Esophagus muscularis mucosa (tissue), 4 donors: ENCODE measurements around the gene CEP89. TPM values are rescaled to one million over a fixed set of nuclear protein-coding genes. Genes with fewer than 3 reads are reported as not detected.
"Not testable (repeated sequence)": the region's sequence is repeated elsewhere in the genome, so short reads cannot be mapped to it uniquely, and the experiment has no call there.

Source experiments
- DNase-seq: peaks from one replicate; pipeline ENCODE4 v3.0.0-alpha.2; 2017; ENCODE audit errors: extremely low spot score
- H3K27ac ChIP-seq, 4 donors: fragments of 200-600 bp; sonication (generic); replicated peaks in 1 of 4; 1 replicate in 3 of 4; 2 replicates in 1 of 4; pipeline ENCODE4 v1.5.1; 2016 to 2019; ENCODE audit warnings: mild to moderate bottlenecking in 1 of 4
- H3K27me3 ChIP-seq, 4 donors: fragments of 200-600 bp; sonication (generic); one replicate each; pipeline versions ENCODE4 v1.5.1 to v1.6.0; 2016 to 2019
- H3K36me3 ChIP-seq, 4 donors: fragments of 200-600 bp; sonication (generic); one replicate each; pipeline ENCODE4 v1.5.1; 2016 to 2019
- H3K4me1 ChIP-seq, 4 donors: fragments of 200-600 bp; sonication (generic); one replicate each; pipeline ENCODE4 v1.5.1; 2016 to 2019
- H3K4me3 ChIP-seq, 4 donors: fragments of 200-600 bp; sonication (generic); 1 replicate in 2 of 4; 2 replicates in 2 of 4; pipeline ENCODE4 v1.5.1; 2016 to 2019; ENCODE audit warnings: mild to moderate bottlenecking in 4 of 4, moderate library complexity in 1 of 4
- H3K9me3 ChIP-seq, 4 donors: fragments of 200-600 bp; sonication (generic); 1 replicate in 3 of 4; 2 replicates in 1 of 4; pipeline ENCODE4 v1.5.1; 2016 to 2019
- CTCF ChIP-seq, 3 experiments: fragments of 200-600 bp in 2 of 3; fragments of 450-650 bp in 1 of 3; sonication (generic) in 2 of 3; IDR thresholded peaks; one replicate each; pipeline ENCODE4 v1.5.1; 2017 to 2019; ENCODE audit warnings: antibody characterized with exemption in 3 of 3, mild to moderate bottlenecking in 2 of 3, moderate library complexity in 1 of 3
- EP300 ChIP-seq: sonication (generic); formaldehyde crosslinking; IDR thresholded peaks from one replicate; pipeline ENCODE4 v1.6.1; 2017; ENCODE audit warnings: antibody characterized with exemption
- POLR2A ChIP-seq: fragments of 450-650 bp; IDR thresholded peaks from one replicate; pipeline ENCODE4 v1.6.1; 2017; ENCODE audit warnings: antibody characterized with exemption, moderate library complexity, mild to moderate bottlenecking, low read depth
- POLR2AphosphoS5 ChIP-seq, 2 donors: sonication (generic); formaldehyde crosslinking; IDR thresholded peaks; one replicate each; pipeline ENCODE4 v1.6.1; 2017; ENCODE audit warnings: antibody characterized with exemption in 2 of 2
- WGBS: methylation state at CpG from one replicate; pipeline ENCODE4 v1.1.5; 2018; 5-methylcytosine and 5-hydroxymethylcytosine counted together
- intact Hi-C: fragments of 100-400 bp; cut with DNase I; formaldehyde crosslinking; loops from one replicate; pipeline ENCODE4 v1.15.1; 2023
- total RNA-seq, 4 donors: library from RNA; depleted of rRNA; stranded (reverse); fragments of >200 nt; gene quantifications; one replicate each; pipeline versions ENCODE4 v1.1.0 to v1.2.1, GENCODE V29; 2016

CEP89 gene
- total RNA-seq, 4 donors from 2014 or later = 9.1 to 20.4 (median 18.4) TPM

GRCh38 chr19:32886241-32886640 is 85.5 kb downstream of the CEP89 start:
- H3K27ac ChIP-seq = no peak overlapping the region
- TF ChIP-seq POLR2AphosphoS5 (IDR thresholded peaks at IDR 0.05) = no peak
- TF ChIP-seq EP300 = no peak
- no peak for TF ChIP-seq POLR2A
- no peak for TF ChIP-seq CTCF (IDR thresholded peaks at IDR 0.05)
- H3K4me1 ChIP-seq = no peaks in the 10 kb centered on the region
- H3K27me3 ChIP-seq = no peaks in the 10 kb centered on the region
- no peak overlapping the region for H3K4me3 ChIP-seq
- intact Hi-C loops = no loop called here
- DNase-seq = no peak
- H3K36me3 ChIP-seq = peaks cover 8 to 57% (median 33%) of the 10 kb centered on the region in 4 donors
- 93% methylated on average over 7 of the region's 7 CpGs for WGBS
- H3K9me3 ChIP-seq = peaks cover 0 to 4% (median under 1%) of the 10 kb centered on the region in 4 donors

- H3K4me1 ChIP-seq, H3K4me3 ChIP-seq, H3K27ac ChIP-seq, H3K9me3 ChIP-seq, intact Hi-C loops, H3K27me3 ChIP-seq, DNase-seq: not testable (repeated sequence)
- peaks cover 10 to 56% (median 29%) of the 10 kb centered on the region in 4 donors for H3K36me3 ChIP-seq
- WGBS = 83% methylated on average over 5 of the region's 5 CpGs
These were observed 86.5 kb downstream of the CEP89 start for GRCh38 chr19:32885255-32885654.

- WGBS = 87% methylated on average over 11 of the region's 12 CpGs
- no peak overlapping the region for H3K4me3 ChIP-seq
- no peak for TF ChIP-seq POLR2A
- TF ChIP-seq CTCF (IDR thresholded peaks at IDR 0.05) = no peak
- no peak for TF ChIP-seq EP300
- no peak for TF ChIP-seq POLR2AphosphoS5 (IDR thresholded peaks at IDR 0.05)
- no peak overlapping the region for H3K27ac ChIP-seq
- H3K27me3 ChIP-seq = no peaks in the 10 kb centered on the region
- H3K36me3 ChIP-seq = peaks cover 19 to 59% (median 38%) of the 10 kb centered on the region in 4 donors
- no peak for DNase-seq
- no peaks in the 10 kb centered on the region for H3K9me3 ChIP-seq
- H3K4me1 ChIP-seq = no peaks in the 10 kb centered on the region
- intact Hi-C loops = no loop called here
These were observed 90.0 kb downstream of the CEP89 start for GRCh38 chr19:32881766-32882165.

- Histone ChIP-seq H3K4me1 (no peaks in the 10 kb centered on the region), H3K36me3 (peaks cover 19 to 56% (median 31%) of the 10 kb centered on the region in 4 donors), H3K9me3 (no peaks in the 10 kb centered on the region), H3K27ac (no peak overlapping the region), H3K4me3 (no peak overlapping the region), H3K27me3 (no peaks in the 10 kb centered on the region)
- 88% methylated on average over 2 of the region's 2 CpGs for WGBS
- DNase-seq = no peak
- TF ChIP-seq CTCF (IDR thresholded peaks at IDR 0.05) = no peak
- TF ChIP-seq POLR2A = no peak
- TF ChIP-seq POLR2AphosphoS5 (IDR thresholded peaks at IDR 0.05) = no peak
- no peak for TF ChIP-seq EP300
- intact Hi-C loops = no loop called here
These were observed 91.1 kb downstream of the CEP89 start for GRCh38 chr19:32880622-32881021.

- Histone ChIP-seq H3K9me3 (no peaks in the 10 kb centered on the region), H3K27ac (no peak overlapping the region), H3K4me3 (no peak overlapping the region), H3K36me3 (peaks cover 19 to 58% (median 31%) of the 10 kb centered on the region in 4 donors), H3K27me3 (no peaks in the 10 kb centered on the region), H3K4me1 (no peaks in the 10 kb centered on the region)
- 95% methylated on average over 7 of the region's 8 CpGs for WGBS
- no peak for TF ChIP-seq POLR2AphosphoS5 (IDR thresholded peaks at IDR 0.05)
- TF ChIP-seq CTCF (IDR thresholded peaks at IDR 0.05) = no peak
- TF ChIP-seq POLR2A = no peak
- no peak for TF ChIP-seq EP300
- intact Hi-C loops = no loop called here
- no peak for DNase-seq
These were observed 92.0 kb downstream of the CEP89 start for GRCh38 chr19:32879741-32880140.
